GM12878 (cell line): ENCODE data around the gene TNF. TPM values are rescaled to one million over a fixed set of nuclear protein-coding genes. Genes with fewer than 3 reads are reported as not detected.
A peak's percentile ranks its signal among the peaks of the same experiment; 100 is the strongest.

Experiments used
- ATAC-seq: fragments of 200-7000 bp; cut with Tn5 transposase; 3 replicates; pipeline ENCODE4 v1.9.1; 2020; ENCODE audit warnings: mild to moderate bottlenecking, moderate library complexity
- BruUV-seq: library from RNA; stranded (reverse); fragments of 400-500 nt; replicated peaks from 2 replicates; lab custom pipeline; 2021; lab: Mats Ljungman, UMichigan
- CTCF ChIA-PET: fragments of 300-600 bp; sonication (Branson Sonifier 250); formaldehyde crosslinking; extraction: SDS; loops from one replicate; lab custom pipeline; 2021; ENCODE audit warnings: inconsistent platforms; lab: Yijun Ruan, JAX
- POLR2A ChIA-PET: fragments of 350-600 bp; formaldehyde crosslinking; extraction: SDS; loops from one replicate; lab custom pipeline; 2021; ENCODE audit warnings: inconsistent platforms; lab: Charles Lee
- RAD21 ChIA-PET: fragments of 300-600 bp; sonication (Branson Sonifier 250); formaldehyde crosslinking; loops from one replicate; lab custom pipeline; 2023; ENCODE audit warnings: antibody characterized with exemption; ENCODE audit not compliant: unreplicated experiment; lab: Charles Lee
- SMC1A ChIA-PET: fragments of 300-600 bp; sonication (Branson Sonifier 250); formaldehyde crosslinking; loops from one replicate; lab custom pipeline; 2023; ENCODE audit not compliant: unreplicated experiment, uncharacterized antibody; lab: Charles Lee
- DNase-seq: peaks from one replicate; pipeline ENCODE4 v3.0.0-alpha.2; 2011; ENCODE audit warnings: low read depth, low spot score
- FAIRE-seq: peaks from 3 replicates; lab custom pipeline; 2011; peaks lifted over from hg19 to GRCh38; lab: Jason Lieb, UNC
- H2AFZ ChIP-seq: 2 replicates; pipeline ENCODE4 v1.6.0; 2011; ENCODE audit warnings: low read depth, low read length, control low read depth; ENCODE audit not compliant: control insufficient read depth
- H3K27ac ChIP-seq: 2 replicates; pipeline ENCODE4 v1.5.1; 2011; ENCODE audit warnings: control low read depth; ENCODE audit not compliant: control insufficient read depth, insufficient read depth
- H3K27me3 ChIP-seq, 2 experiments: replicated peaks in 1 of 2; 2 replicates each; pipeline versions ENCODE4 v1.6.0 to v1.6.1; 2011; ENCODE audit warnings: low read length in 1 of 2; ENCODE audit not compliant: control insufficient read depth in 2 of 2, insufficient read depth in 2 of 2
- H3K36me3 ChIP-seq, 2 experiments: 2 replicates each; pipeline ENCODE4 v1.5.1; 2011; ENCODE audit warnings: low read length in 1 of 2; ENCODE audit not compliant: control insufficient read depth in 2 of 2, insufficient read depth in 2 of 2
- H3K4me1 ChIP-seq: 2 replicates; pipeline ENCODE4 v1.6.1; 2011; ENCODE audit warnings: mild to moderate bottlenecking, low read length, moderate library complexity, mixed read lengths; ENCODE audit not compliant: control insufficient read depth, insufficient read depth
- H3K4me2 ChIP-seq: 2 replicates; pipeline ENCODE4 v1.6.0; 2011; ENCODE audit warnings: control low read depth; ENCODE audit not compliant: control insufficient read depth, insufficient read depth
- H3K4me3 ChIP-seq: fragments of 200-600 bp; sonication (generic); 2 replicates; pipeline ENCODE4 v1.5.1; 2016
- H3K79me2 ChIP-seq: 2 replicates; pipeline ENCODE4 v1.6.0; 2011; ENCODE audit warnings: low read length; ENCODE audit not compliant: control insufficient read depth, insufficient read depth
- H3K9ac ChIP-seq: 2 replicates; pipeline ENCODE4 v1.8.0; 2011; ENCODE audit warnings: low read length, control low read depth, mixed read lengths; ENCODE audit not compliant: control insufficient read depth, insufficient read depth
- H3K9me3 ChIP-seq: replicated peaks from 3 replicates; pipeline ENCODE4 v1.5.1; 2011; ENCODE audit warnings: mild to moderate bottlenecking, low read length; ENCODE audit not compliant: control insufficient read depth, insufficient read depth
- H4K20me1 ChIP-seq: 2 replicates; pipeline ENCODE4 v1.6.0; 2011; ENCODE audit not compliant: control insufficient read depth, insufficient read depth
- E4F1 ChIP-seq: fragments of 450-650 bp; IDR thresholded peaks from 2 replicates; pipeline ENCODE4 v1.6.1; 2018; ENCODE audit warnings: borderline replicate concordance, mild to moderate bottlenecking; ENCODE audit not compliant: partially characterized antibody
- POLR2A ChIP-seq: IDR thresholded peaks from 2 replicates; pipeline ENCODE4 v1.6.1; 2011; ENCODE audit warnings: low read depth, mild to moderate bottlenecking, low read length
- POLR2AphosphoS5 ChIP-seq: IDR thresholded peaks from 2 replicates; pipeline ENCODE4 v1.6.1; 2011; ENCODE audit warnings: mild to moderate bottlenecking, low read length, inconsistent platforms
- WRNIP1 ChIP-seq: IDR thresholded peaks from 2 replicates; pipeline ENCODE4 v1.6.1; 2011; ENCODE audit warnings: low read depth, low read length, improper control_type of control experiment, borderline replicate concordance
- WGBS: methylation state at CpG from one replicate; pipeline ENCODE4 v1.1.6; 2016; ENCODE audit warnings: low lambda C conversion rate; ENCODE audit not compliant: insufficient replicate concordance, insufficient coverage; ENCODE audit errors: missing lambda C conversion rate; 5-methylcytosine and 5-hydroxymethylcytosine counted together
- in situ Hi-C: fragments of 300-500 bp; cut with MboI; formaldehyde crosslinking; loops from 9 replicates; pipeline ENCODE4 v1.14.3; 2018; ENCODE audit warnings: mixed read lengths
- intact Hi-C: fragments of 100-400 bp; cut with micrococcal nuclease; formaldehyde crosslinking; loops from one replicate; pipeline ENCODE4 v1.14.2; 2022; ENCODE audit not compliant: unreplicated experiment
- polyA plus RNA-seq, 11 experiments: library from polyadenylated mRNA; depleted of rRNA in 4 of 11; unstranded in 6 of 11; stranded (reverse) in 5 of 11; fragments of >200 nt; fragmentation: Nextera tagmentation in 4 of 11; fragmentation: Illumina TruSeq in 1 of 11; extraction: Ambion mirVana in 4 of 11; extraction: Trizol in 1 of 11; gene quantifications; 1 replicate in 1 of 11; 2 replicates in 10 of 11; pipeline versions ENCODE4 v1.2.1 to v1.2.3, GENCODE V29; 2011 to 2016; ENCODE audit warnings: inconsistent platforms in 2 of 11, missing spikeins in 2 of 11, low read depth in 1 of 11
- total RNA-seq, 4 experiments: library from RNA; depleted of rRNA in 3 of 4; stranded (reverse); fragments of >200 nt in 3 of 4; fragmentation: Illumina TruSeq in 1 of 4; extraction: Trizol in 1 of 4; gene quantifications; 2 replicates each; pipeline versions ENCODE4 v1.2.1 to v1.2.3, GENCODE V29; 2013 to 2021

TNF gene
- total and polyA plus RNA-seq, 10 of the 15 experiments (the other 5 are each of a cell fraction or from before 2014, with no cell fraction given): 18.0 to 94.8 (median 61.9) TPM

- no TSS peak for BruUV-seq
- in situ Hi-C loops (no loop called here), intact Hi-C loops (no loop called here)
- DNase-seq (no peak), ATAC-seq (no peak), FAIRE-seq (no peak)
- no peaks in the 10 kb centered on the region for H3K4me1 ChIP-seq
- 57% methylated on average over 8 of the region's 9 CpGs for WGBS
- TF ChIP-seq E4F1 (no peak), POLR2AphosphoS5 (0 out of 2 replicates have a peak, but pooled peaks have one; percentile 7), POLR2A (peak; percentile 24; the same call in 1 of the 2 replicates), WRNIP1 (no peak)
- H4K20me1 ChIP-seq: peaks cover 3% of the 10 kb centered on the region
- SMC1A ChIA-PET: interaction anchor here (0.6 kb wide), 1 partner anchor 116 kb away, joined by 3 read pairs; no protein-coding TSS in a partner anchor
- peaks cover 34% of the 10 kb centered on the region for H3K79me2 ChIP-seq
- POLR2A ChIA-PET: no interaction called here
- no peak overlapping the region for H3K9ac ChIP-seq
- no peak overlapping the region for H3K4me2 ChIP-seq
- H3K36me3 ChIP-seq: peaks cover 36 to 43% of the 10 kb centered on the region in 2 experiments
- RAD21 ChIA-PET: interaction anchor here (1.2 kb wide), 1 partner anchor 65 kb away, joined by 3 read pairs; no protein-coding TSS in a partner anchor
- no peak overlapping the region for H3K27ac ChIP-seq
- no peaks in the 10 kb centered on the region for H3K9me3 ChIP-seq
- no peaks in the 10 kb centered on the region for H3K27me3 ChIP-seq
- H2AFZ ChIP-seq: no peak overlapping the region
- H3K4me3 ChIP-seq: no peak overlapping the region
- CTCF ChIA-PET: interaction anchor here (1.0 to 1.6 kb wide), 2 partner anchors 9 to 14 kb away, joined by 3 to 4 read pairs; partner anchors contain the start of gene DDX39B
Observed at GRCh38 chr6:31532644-31533454, 42.5 kb upstream of the TNF start.
